Measurements from ENCODE around the gene OBSL1. TPM values are rescaled to one million over a fixed set of nuclear protein-coding genes. Genes with fewer than 3 reads are reported as not detected.

OBSL1 gene
- total RNA-seq, 2 donors from 2014 or later = 0.84 to 1.1 TPM

DNA sequence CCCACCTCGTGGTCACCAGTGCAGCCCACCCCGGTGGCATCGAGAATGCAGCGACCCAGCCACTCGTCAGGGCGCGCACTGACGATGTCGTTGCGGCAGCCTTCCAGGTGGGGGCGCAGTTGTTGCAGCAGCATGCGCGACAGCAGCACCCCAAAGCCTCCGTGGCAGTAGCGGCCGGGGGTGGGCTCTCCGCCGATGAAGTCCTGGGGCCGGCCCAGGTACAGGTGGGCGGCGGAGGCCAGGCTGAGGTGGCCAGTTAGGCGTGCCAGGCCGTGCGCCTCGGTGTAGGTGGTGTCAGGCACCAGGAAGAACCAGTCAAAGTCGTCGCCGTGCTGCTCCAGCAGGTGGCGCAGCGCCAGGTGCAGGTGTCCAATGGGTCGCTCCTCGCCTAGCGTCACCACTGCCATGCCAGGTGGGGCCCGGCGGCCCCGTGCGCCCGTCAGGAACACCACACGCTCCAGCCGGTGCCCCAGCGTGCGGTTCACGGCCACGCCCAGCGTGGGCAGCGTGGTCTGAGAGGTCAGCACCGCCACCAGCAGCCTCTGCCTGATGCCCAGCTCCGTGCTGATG, 29.6 kb downstream of the OBSL1 start:
- Mint-ChIP-seq H3K9me3 (no peaks in the 10 kb centered on the region), H3K4me1 (peaks cover 6% of the 10 kb centered on the region), H3K4me3 (peak overlapping the region; percentile 84), H3K27ac (no peak overlapping the region), H3K27me3 (no peaks in the 10 kb centered on the region), H3K36me3 (ENCODE audit: low read depth) (peaks cover 32% of the 10 kb centered on the region)
- ATAC-seq (replicated peaks) = peak; percentile 54

DNA sequence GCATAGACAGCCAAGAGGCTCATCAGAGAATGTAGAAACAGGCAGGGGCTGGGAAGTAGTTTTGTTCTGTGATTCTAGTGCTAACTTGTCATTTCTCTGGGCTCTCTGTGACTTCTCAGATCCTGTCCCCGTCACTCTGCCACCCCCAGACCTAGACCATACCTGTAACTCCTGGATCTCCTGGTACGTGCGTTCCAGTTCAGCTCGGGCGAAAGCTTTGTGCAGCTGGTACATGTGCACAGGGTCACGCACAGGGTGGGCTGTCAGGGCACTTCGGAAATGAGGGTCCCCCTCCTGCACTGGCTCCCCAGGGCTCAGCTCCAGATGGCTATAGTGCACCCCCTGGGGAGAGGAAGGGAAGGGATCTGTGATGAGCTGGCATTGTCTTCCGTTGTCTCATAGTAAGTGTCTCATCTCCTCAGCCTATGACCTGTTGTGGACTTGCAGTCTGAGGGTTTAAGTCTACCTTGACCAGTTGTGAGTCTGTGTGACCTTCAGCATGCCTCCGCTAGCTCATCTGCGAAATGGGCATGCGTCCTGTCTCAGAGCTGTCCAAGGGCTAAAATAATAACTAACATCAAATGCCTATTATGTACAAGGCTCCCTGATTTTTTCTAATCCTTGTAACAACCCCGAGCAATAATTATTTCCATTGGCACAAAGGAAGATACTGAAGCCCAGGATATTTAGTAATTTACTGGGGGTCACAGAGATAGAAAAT, 30.4 kb downstream of the OBSL1 start:
- Mint-ChIP-seq H3K27me3 (no peaks in the 10 kb centered on the region), H3K4me3 (peak overlapping the region; percentile 84), H3K9me3 (no peaks in the 10 kb centered on the region), H3K27ac (no peak overlapping the region), H3K36me3 (ENCODE audit: low read depth) (peaks cover 32% of the 10 kb centered on the region), H3K4me1 (peaks cover 6% of the 10 kb centered on the region)
- no peak for ATAC-seq (replicated peaks)

DNA sequence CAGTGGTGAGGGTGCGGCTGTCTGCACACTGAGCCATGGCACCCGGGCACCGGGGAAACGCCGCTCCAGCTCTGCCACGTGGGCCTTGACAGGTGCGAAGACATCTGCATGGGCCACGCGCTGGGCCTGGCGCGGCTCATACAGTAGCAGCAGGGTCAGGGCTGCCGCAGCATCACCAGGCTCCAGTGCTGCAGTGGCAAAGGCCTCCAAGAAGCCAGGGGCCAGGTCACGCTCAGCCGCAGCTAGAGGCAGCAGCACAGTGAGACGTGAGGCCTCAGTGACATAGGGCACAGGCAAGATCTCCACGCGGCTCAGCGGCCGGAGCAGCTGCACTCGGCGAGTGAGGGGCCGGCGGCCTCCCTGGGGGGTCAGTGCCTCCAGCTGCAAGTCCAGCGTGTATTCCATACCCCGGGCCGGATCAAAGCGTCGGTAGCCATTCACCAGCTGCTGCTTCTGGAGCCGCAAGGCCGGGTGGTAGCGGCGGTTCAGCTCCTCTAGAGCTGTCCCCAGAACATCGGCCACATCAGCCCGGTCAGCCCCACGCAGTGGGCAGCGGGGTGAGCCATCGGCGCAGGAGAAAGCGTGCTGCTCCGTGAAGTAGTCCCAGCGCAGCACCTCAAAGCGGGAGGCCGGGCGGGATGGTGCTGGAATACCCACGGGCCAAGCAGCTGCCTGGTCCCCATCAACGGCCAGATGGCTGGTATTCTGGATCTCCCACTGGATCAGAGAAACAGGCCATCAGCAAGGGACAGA, 31.2 kb downstream of the OBSL1 start:
- peaks cover 5% of the 10 kb centered on the region for H3K27me3 Mint-ChIP-seq

DNA sequence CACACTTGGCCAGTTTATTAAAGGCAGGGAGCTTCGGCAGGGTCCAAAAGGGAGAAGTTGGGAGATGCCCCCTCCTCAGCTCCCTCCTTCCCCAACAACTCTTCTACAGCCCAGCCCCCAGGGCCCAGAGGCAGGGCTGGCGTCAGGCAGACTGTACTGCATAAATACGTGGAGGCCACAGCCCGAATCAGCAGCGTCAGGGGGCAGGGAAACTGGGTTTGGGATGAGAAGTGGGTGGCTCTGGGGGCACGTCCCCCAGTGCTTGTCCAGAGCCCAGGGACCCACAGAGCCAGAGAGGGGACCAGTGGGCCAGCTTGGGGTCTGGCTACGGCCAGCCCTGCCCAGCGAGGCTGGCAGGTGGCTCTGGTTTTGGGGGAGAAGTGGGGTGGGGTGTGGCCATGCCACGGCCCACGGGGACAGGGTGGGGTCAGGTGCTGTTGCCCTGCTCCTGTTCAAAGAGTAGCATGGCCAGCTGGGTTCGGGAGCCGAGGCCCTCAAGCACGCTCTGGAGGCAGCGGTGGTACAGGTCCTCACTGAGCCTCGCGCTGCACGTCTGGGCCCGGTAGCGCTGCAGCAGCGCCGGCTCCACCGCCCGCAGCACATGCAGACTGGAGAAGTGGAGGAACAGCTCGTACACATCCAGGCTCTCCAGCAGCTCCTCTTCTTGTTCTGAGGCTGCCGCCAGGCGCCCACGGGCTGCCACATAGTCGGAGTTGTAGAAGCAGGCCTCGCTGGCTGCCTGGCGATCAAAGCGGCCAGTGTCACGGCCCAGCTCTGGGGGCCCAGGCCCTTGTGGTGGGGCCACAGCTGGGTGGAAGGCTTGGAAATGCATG, 32.2 kb downstream of the OBSL1 start:
- Mint-ChIP-seq H3K27me3 (peaks cover 5% of the 10 kb centered on the region), H3K36me3 (ENCODE audit: low read depth) (peaks cover 32% of the 10 kb centered on the region), H3K27ac (no peak overlapping the region), H3K4me3 (no peak overlapping the region), H3K9me3 (no peaks in the 10 kb centered on the region), H3K4me1 (no peaks in the 10 kb centered on the region)
- no peak for ATAC-seq (replicated peaks)

More for the DNA sequence above, 31.2 kb downstream of the OBSL1 start:
- no peak overlapping the region for H3K27ac Mint-ChIP-seq
- ATAC-seq (replicated peaks) = no peak
- H3K9me3 Mint-ChIP-seq = no peaks in the 10 kb centered on the region
- peaks cover 6% of the 10 kb centered on the region for H3K4me1 Mint-ChIP-seq
- peaks cover 32% of the 10 kb centered on the region for H3K36me3 Mint-ChIP-seq (ENCODE audit: low read depth)
- no peak overlapping the region for H3K4me3 Mint-ChIP-seq

DNA sequence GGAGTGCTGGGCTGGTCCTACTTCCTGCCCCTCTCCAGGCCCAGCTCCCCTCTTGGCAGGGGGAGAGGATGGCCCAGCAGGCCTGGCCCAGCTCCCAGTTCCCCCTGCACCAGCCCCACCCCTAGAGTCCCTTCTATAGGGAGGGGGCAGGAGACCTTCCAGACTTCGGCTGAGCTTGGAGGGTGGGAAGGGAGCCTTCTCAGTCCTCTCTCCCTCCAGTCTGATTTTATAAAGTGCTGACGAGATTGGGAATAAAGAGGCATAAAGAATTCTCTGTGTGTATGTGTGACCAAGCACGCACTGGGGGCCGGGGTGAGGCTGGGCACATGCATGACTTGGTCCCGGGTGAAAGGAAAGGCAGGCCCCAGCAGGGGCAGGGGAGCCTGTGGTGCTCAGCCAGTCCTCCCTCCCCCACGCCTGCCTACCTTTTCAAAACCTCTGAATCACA, 32.8 kb downstream of the OBSL1 start:
- H3K4me1 Mint-ChIP-seq = no peaks in the 10 kb centered on the region
- H3K9me3 Mint-ChIP-seq = no peaks in the 10 kb centered on the region
- H3K27ac Mint-ChIP-seq = no peak overlapping the region
- H3K36me3 Mint-ChIP-seq (ENCODE audit: low read depth) = peaks cover 32% of the 10 kb centered on the region
- peaks cover 6% of the 10 kb centered on the region for H3K27me3 Mint-ChIP-seq
- H3K4me3 Mint-ChIP-seq = no peak overlapping the region
- no peak for ATAC-seq (replicated peaks)

DNA sequence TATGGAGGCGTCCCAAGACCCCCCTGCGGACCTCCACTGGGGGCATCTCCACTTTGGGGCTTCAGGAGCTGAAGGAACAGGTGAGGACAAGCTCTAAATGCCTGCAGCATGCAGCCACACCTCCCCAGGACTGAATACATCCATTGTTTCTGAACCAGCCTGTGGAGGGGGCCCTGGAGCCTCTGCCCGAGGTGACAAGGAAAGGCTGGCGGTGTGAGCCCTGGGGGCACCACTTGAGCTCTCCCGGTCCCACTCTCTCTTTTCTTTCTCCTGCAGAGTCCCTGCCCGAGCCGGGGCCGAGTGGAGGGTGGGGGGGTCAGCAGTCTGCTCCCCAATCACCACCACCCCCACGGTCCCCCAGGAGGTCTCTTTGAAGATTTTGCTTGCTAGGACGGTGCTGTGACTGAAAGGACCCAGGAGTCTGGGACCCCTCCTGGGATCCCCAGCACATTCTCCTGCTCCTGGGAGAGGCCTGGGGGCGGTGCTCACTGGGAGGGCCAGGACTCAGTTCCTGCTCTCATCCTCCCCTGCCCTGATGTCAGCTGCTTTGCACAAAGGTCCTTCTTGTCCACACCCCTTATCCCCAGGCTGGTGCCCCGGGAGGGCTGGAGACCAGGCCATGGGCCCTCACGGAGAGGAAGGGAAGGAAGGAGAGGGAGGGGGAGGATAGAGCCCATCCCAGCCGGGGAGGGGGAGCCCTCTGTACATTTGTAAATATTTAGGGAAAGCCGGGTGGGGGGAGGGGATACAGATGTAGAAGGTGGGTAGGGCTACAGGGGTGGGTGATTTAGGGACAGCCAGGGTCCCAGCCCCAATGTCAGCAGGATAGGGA, 33.5 kb downstream of the OBSL1 start:
- Mint-ChIP-seq H3K4me1 (no peaks in the 10 kb centered on the region), H3K27me3 (peaks cover 9% of the 10 kb centered on the region), H3K27ac (no peak overlapping the region), H3K4me3 (no peak overlapping the region), H3K9me3 (no peaks in the 10 kb centered on the region), H3K36me3 (ENCODE audit: low read depth) (peaks cover 32% of the 10 kb centered on the region)
- ATAC-seq (replicated peaks) = no peak

DNA sequence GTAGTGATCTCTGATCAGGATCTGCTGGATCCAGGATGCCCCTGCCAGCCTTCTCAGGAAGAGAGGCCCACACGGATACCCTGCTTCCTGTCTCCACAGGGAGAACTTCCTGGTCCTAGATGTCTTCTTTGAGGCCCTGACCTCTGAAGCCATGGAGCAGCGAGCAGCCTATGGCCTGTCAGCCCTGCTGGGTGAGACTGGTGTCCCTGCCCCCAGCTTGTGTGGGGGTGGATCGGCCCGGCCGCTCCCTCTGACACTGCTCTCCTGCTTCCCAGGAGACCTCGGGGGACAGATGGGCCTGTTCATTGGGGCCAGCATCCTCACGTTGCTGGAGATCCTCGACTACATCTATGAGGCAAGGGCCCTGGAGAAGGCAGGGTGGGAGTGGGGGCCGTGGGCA, 34.4 kb downstream of the OBSL1 start:
- H3K36me3 Mint-ChIP-seq (ENCODE audit: low read depth) = peaks cover 32% of the 10 kb centered on the region
- no peak overlapping the region for H3K27ac Mint-ChIP-seq
- peaks cover 13% of the 10 kb centered on the region for H3K27me3 Mint-ChIP-seq
- H3K4me1 Mint-ChIP-seq = no peaks in the 10 kb centered on the region
- no peak for ATAC-seq (replicated peaks)
- no peak overlapping the region for H3K4me3 Mint-ChIP-seq
- H3K9me3 Mint-ChIP-seq = no peaks in the 10 kb centered on the region

DNA sequence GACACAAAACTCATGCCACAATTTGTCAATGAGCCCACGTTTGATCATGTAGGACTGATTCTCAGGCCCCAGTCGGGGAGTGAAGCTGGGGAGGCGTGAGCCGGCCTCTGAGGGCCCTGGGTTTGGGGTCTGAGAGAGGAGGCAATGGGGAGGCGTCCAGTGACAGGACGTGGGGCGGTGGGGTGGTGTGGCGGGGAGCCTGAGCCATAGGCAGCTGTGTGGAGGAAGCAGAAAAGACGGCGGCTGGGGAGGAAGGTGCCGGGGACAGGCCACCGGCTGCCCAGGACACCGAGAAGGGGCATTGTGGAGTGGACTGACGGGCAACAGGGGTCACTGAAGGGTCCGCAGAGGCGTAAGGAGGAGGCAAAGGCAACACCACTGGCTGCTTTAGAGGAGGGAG, 34.9 kb downstream of the OBSL1 start:
- Mint-ChIP-seq H3K27ac (no peak overlapping the region), H3K4me3 (no peak overlapping the region), H3K9me3 (no peaks in the 10 kb centered on the region), H3K4me1 (no peaks in the 10 kb centered on the region), H3K27me3 (peaks cover 14% of the 10 kb centered on the region), H3K36me3 (ENCODE audit: low read depth) (peaks cover 30% of the 10 kb centered on the region)
- ATAC-seq (replicated peaks) = no peak

DNA sequence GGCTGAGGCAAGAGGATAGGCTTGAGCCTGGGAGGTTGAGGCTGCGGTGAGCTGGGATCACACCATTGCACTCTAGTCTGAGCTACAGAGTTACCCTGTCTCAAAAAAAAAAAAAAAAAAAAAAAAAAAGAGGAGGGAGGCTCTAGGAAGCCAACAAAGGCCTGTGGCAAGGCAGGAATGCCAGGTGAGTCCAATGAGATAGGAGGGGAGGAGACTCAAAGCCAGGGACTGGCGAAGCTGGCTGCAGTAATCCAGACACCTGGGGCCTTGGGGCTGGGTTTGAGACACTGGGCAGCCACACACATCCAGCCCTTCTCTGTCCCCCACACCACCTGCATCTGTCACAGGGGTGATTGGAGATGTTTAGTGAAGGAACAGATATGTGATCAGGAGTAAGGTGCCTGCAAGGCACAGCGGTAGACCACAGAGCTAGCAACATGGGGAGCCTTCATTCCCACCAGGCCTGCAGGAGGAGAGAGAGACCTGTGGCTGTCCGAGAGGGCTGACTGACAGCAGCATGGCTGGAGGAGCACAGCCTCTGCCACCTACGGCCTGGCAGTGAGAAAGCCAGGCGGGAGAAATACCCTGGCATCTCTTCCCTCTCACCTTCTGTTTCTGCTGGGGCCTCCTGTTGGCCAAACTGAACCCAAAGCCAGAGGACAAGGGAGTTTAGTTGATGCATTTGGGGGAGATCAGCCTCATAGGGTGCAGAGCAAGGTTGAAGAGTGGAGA, 37.2 kb downstream of the OBSL1 start:
- peaks cover 8% of the 10 kb centered on the region for H3K36me3 Mint-ChIP-seq (ENCODE audit: low read depth)
- peaks cover 6% of the 10 kb centered on the region for H3K4me1 Mint-ChIP-seq
- H3K27me3 Mint-ChIP-seq = peaks cover 37% of the 10 kb centered on the region
- no peak overlapping the region for H3K27ac Mint-ChIP-seq
- no peaks in the 10 kb centered on the region for H3K9me3 Mint-ChIP-seq
- no peak overlapping the region for H3K4me3 Mint-ChIP-seq
- ATAC-seq (replicated peaks) = no peak

DNA sequence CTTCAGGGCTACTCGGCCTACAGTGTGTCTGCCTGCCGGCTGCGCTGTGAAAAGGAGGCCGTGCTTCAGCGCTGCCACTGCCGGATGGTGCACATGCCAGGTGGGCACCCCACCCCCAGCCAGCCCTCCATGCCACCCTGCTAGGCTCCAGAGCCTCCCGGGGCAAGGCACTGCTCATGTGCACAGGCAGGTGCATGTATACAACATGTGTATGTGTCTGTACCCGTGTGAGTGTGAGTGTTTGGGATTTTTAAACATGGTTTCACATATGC, 39.0 kb downstream of the OBSL1 start:
- no peak overlapping the region for H3K4me3 Mint-ChIP-seq
- H3K27ac Mint-ChIP-seq = no peak overlapping the region
- peaks cover 47% of the 10 kb centered on the region for H3K27me3 Mint-ChIP-seq
- no peaks in the 10 kb centered on the region for H3K36me3 Mint-ChIP-seq (ENCODE audit: low read depth)
- peaks cover 6% of the 10 kb centered on the region for H3K4me1 Mint-ChIP-seq
- no peaks in the 10 kb centered on the region for H3K9me3 Mint-ChIP-seq
- no peak for ATAC-seq (replicated peaks)

DNA sequence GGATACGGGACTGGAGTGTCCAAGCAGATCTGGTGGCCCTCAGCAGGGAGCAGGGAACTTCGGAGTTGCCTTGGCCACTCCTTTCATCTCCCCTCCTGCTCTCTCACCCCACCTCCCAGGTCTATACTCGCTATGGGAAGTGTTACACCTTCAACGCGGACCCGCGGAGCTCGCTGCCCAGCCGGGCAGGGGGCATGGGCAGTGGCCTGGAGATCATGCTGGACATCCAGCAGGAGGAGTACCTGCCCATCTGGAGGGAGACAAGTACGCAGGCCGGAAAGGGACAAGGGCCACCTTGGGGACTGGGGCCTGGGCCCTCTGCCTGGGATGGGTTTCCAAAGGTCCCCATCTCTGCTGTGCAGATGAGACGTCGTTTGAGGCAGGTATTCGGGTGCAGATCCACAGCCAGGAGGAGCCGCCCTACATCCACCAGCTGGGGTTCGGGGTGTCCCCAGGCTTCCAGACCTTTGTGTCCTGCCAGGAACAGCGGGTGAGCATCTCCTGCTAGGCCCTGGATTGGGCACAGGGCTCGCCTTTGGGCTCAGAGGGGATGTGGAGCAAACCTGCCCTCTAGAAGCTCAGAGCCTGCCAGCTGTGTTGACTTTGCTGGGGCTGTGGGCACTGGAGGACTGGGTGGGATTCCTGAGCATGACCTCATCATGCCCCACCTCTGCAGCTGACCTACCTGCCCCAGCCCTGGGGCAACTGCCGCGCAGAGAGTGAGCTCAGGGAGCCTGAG, 39.5 kb downstream of the OBSL1 start:
- Mint-ChIP-seq H3K27ac (no peak overlapping the region), H3K4me3 (no peak overlapping the region), H3K4me1 (peaks cover 6% of the 10 kb centered on the region), H3K9me3 (no peaks in the 10 kb centered on the region), H3K27me3 (peaks cover 51% of the 10 kb centered on the region), H3K36me3 (ENCODE audit: low read depth) (no peaks in the 10 kb centered on the region)
- ATAC-seq (replicated peaks) = no peak

DNA sequence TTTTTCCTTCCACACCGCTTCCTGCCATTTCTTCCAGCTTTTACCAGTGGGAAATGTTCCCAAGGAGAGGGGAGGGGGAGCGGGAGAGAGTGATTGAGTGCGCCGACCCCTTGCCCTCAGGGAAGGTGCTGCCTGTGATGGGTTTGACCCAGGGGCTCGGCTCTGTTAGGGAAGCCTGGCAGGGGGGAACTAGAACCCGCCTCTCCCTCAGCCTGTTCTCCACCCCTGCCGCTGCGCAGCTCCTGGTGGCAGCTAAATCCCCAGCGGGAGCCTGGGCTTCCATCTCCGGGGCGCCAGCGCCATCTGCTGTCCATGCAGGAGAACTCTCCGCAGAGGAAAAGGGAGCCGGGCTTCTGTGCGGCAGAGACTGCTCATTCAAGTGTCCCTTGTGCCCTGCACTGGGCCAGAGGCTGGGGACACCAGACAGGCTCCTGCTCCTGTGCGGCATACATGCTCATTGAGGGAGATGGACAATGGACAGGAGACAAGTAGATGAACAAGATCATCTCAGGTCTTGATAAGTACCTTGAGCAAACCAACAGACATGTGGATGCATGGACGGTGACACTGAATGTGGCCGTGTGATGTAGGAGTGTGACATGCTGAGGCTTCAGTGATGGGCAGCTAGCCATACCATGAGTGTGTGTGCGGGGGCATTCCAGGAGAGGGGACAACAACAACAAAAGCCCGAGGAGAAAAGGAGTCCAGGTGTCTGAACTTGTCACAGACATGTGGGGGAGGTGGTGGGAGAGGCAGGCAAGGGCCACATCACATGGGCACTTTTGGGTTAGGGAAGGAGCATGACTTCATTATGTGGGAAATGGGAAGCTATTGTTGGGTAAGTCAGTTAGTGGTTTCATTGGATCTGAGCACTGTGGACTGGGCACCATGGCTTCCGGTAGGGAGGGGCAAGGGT, 41.0 kb downstream of the OBSL1 start:
- H3K36me3 Mint-ChIP-seq (ENCODE audit: low read depth) = no peaks in the 10 kb centered on the region
- H3K4me3 Mint-ChIP-seq = no peak overlapping the region
- ATAC-seq (replicated peaks) = peak; percentile 89
- H3K4me1 Mint-ChIP-seq = peaks cover 6% of the 10 kb centered on the region
- peaks cover 62% of the 10 kb centered on the region for H3K27me3 Mint-ChIP-seq
- H3K9me3 Mint-ChIP-seq = no peaks in the 10 kb centered on the region
- H3K27ac Mint-ChIP-seq = no peak overlapping the region
